HG02763 (cell line): ENCODE measurements around the gene EZH1.
"Not testable (repeated sequence)": the region's sequence is repeated elsewhere in the genome, so short reads cannot be mapped to it uniquely, and the experiment has no call there.

Source experiments
- ATAC-seq: cut with Tn5 transposase; IDR thresholded peaks from one replicate; pipeline ENCODE4 v1.9.1; 2021; ENCODE audit warnings: mild to moderate bottlenecking, moderate library complexity; ENCODE audit not compliant: unreplicated experiment

Gene EZH1

GRCh38 chr17:42773290-42774035 is 28.6 kb upstream of the EZH1 start, which contains the start of gene VPS25:
Gene VPS25, plus strand, starts transcription at chr17:42773449. Its CDS starts 27 bp downstream, at chr17:42773476.
- ATAC-seq, result peak; percentile 90

GRCh38 chr17:42772945-42773289 is 28.1 kb upstream of the EZH1 start:
- ATAC-seq, result no peak

- ATAC-seq, result not testable (repeated sequence)
Observed at GRCh38 chr17:42769964-42770363, 25.1 kb upstream of the EZH1 start.

- not testable (repeated sequence) for ATAC-seq
Observed at GRCh38 chr17:42768006-42768405, 23.2 kb upstream of the EZH1 start.

- no peak for ATAC-seq
Observed at GRCh38 chr17:42767512-42767911, 22.7 kb upstream of the EZH1 start.

- ATAC-seq, result no peak
Observed at GRCh38 chr17:42766124-42766523, 21.3 kb upstream of the EZH1 start.

GRCh38 chr17:42761638-42762037 is 16.8 kb upstream of the EZH1 start:
- ATAC-seq, result no peak

- no peak for ATAC-seq
Observed at GRCh38 chr17:42760652-42761581, 16.1 kb upstream of the EZH1 start, which contains the start of gene RAMP2. Gene RAMP2, plus strand, starts transcription at chr17:42761227. Its CDS starts 35 bp downstream, at chr17:42761262.

- no peak for ATAC-seq
Observed at GRCh38 chr17:42759982-42760651, 15.3 kb upstream of the EZH1 start.

- ATAC-seq, result no peak
Observed at GRCh38 chr17:42754782-42755181, 9.9 kb upstream of the EZH1 start.

GRCh38 chr17:42751628-42752027 is 6.8 kb upstream of the EZH1 start:
- no peak for ATAC-seq

- no peak for ATAC-seq
Observed at GRCh38 chr17:42750739-42751344, 6.0 kb upstream of the EZH1 start.

- no peak for ATAC-seq
Observed at GRCh38 chr17:42748908-42749798, 4.3 kb upstream of the EZH1 start.

GRCh38 chr17:42748202-42748907 is 3.5 kb upstream of the EZH1 start:
- no peak for ATAC-seq

- ATAC-seq, result peak; percentile 54
Observed at GRCh38 chr17:42744283-42744805, 496 bp downstream of the EZH1 start.

GRCh38 chr17:42743595-42744282 is 1.1 kb downstream of the EZH1 start:
- no peak for ATAC-seq

- ATAC-seq, result not testable (repeated sequence)
Observed at GRCh38 chr17:42742916-42743315, 1.9 kb downstream of the EZH1 start.

GRCh38 chr17:42740699-42741098 is 4.1 kb downstream of the EZH1 start:
- no peak for ATAC-seq
